Tibial nerve (tissue), 4 donors: ENCODE data around the gene NARS2.

Experiments
- CTCF ChIP-seq, 5 experiments: fragments of 200-600 bp in 3 of 5; fragments of 450-650 bp in 2 of 5; sonication (generic) in 3 of 5; IDR thresholded peaks; one replicate each; pipeline ENCODE4 v1.5.1; 2016 to 2019; ENCODE audit warnings: antibody characterized with exemption in 5 of 5, mild to moderate bottlenecking in 3 of 5, moderate library complexity in 2 of 5
- EP300 ChIP-seq, 2 donors: sonication (generic); formaldehyde crosslinking; IDR thresholded peaks; one replicate each; pipeline ENCODE4 v1.6.1; 2017; ENCODE audit warnings: antibody characterized with exemption in 2 of 2, mild to moderate bottlenecking in 1 of 2
- POLR2A ChIP-seq, 2 donors: fragments of 450-650 bp; IDR thresholded peaks; one replicate each; pipeline ENCODE4 v1.6.1; 2017; ENCODE audit warnings: antibody characterized with exemption in 2 of 2, mild to moderate bottlenecking in 2 of 2, moderate library complexity in 2 of 2

GRCh38 chr11:78428773-78429172 is 145.9 kb downstream of the NARS2 start:
- no peak for TF ChIP-seq CTCF (IDR thresholded peaks at IDR 0.05)
- no peak for TF ChIP-seq POLR2A (IDR thresholded peaks at IDR 0.05)
- TF ChIP-seq EP300 (IDR thresholded peaks at IDR 0.05): no peak
